GM12878 (cell line): ENCODE data around the gene GNPDA2. TPM values are rescaled to one million over a fixed set of nuclear protein-coding genes. Genes with fewer than 3 reads are reported as not detected.

Experiments
- ASH2L ChIP-seq: fragments of 300-600, 200-600 bp; sonication (generic); IDR thresholded peaks from 2 replicates; pipeline ENCODE4 v1.6.1; 2017; ENCODE audit warnings: low read depth, mild to moderate bottlenecking, borderline replicate concordance
- BACH1 ChIP-seq: fragments of 450-650 bp; IDR thresholded peaks from 2 replicates; pipeline ENCODE4 v1.6.1; 2017; ENCODE audit warnings: mild to moderate bottlenecking, borderline replicate concordance
- CBX3 ChIP-seq: fragments of 200-600 bp; sonication (generic); IDR thresholded peaks from 2 replicates; pipeline ENCODE4 v1.6.1; 2016; ENCODE audit warnings: low read depth, borderline replicate concordance
- CEBPB ChIP-seq, 2 experiments: fragments of 150-350 bp in 1 of 2; IDR thresholded peaks; 2 replicates each; pipeline ENCODE4 v1.6.1; 2012 to 2014; ENCODE audit warnings: low read depth in 2 of 2, low read length in 2 of 2, borderline replicate concordance in 1 of 2, inconsistent platforms in 1 of 2
- GATAD2B ChIP-seq: fragments of 450-650 bp; conservative IDR thresholded peaks from 2 replicates; pipeline ENCODE4 v1.6.1; 2017; ENCODE audit warnings: low read depth, mild to moderate bottlenecking, moderate library complexity
- JUNB ChIP-seq: IDR thresholded peaks from 2 replicates; pipeline ENCODE4 v1.6.1; 2016; ENCODE audit warnings: antibody characterized with exemption, mild to moderate bottlenecking
- LARP7 ChIP-seq: fragments of 450-650 bp; IDR thresholded peaks from 2 replicates; pipeline ENCODE4 v1.6.1; 2017; ENCODE audit warnings: mild to moderate bottlenecking
- MXI1 ChIP-seq: fragments of 150-350 bp; IDR thresholded peaks from 2 replicates; pipeline ENCODE4 v1.6.1; 2011; ENCODE audit warnings: low read depth, mild to moderate bottlenecking, inconsistent platforms, low read length, improper control_type of control experiment
- MYB ChIP-seq: fragments of 150-350 bp; IDR thresholded peaks from 2 replicates; pipeline ENCODE4 v1.6.1; 2014; ENCODE audit warnings: mild to moderate bottlenecking, low read depth, low read length, borderline replicate concordance
- POU2F2 ChIP-seq: IDR thresholded peaks from 3 replicates; pipeline ENCODE4 v1.6.1; 2011; ENCODE audit warnings: low read depth, mild to moderate bottlenecking, low read length, borderline replicate concordance
- SMAD5 ChIP-seq: IDR thresholded peaks from 2 replicates; pipeline ENCODE4 v1.6.1; 2016; ENCODE audit warnings: antibody characterized with exemption, low read depth
- SREBF1 ChIP-seq: IDR thresholded peaks from 2 replicates; pipeline ENCODE4 v1.6.1; 2012; ENCODE audit warnings: mild to moderate bottlenecking, low read length
- ZBED1 ChIP-seq: IDR thresholded peaks from 2 replicates; pipeline ENCODE4 v1.6.1; 2016; ENCODE audit warnings: borderline replicate concordance
- ZNF622 ChIP-seq: fragments of 450-650 bp; IDR thresholded peaks from 2 replicates; pipeline ENCODE4 v1.6.1; 2017; ENCODE audit warnings: mild to moderate bottlenecking, inconsistent platforms
- ZSCAN29 ChIP-seq: fragments of 450-650 bp; IDR thresholded peaks from 2 replicates; pipeline ENCODE4 v1.6.1; 2017; ENCODE audit warnings: mild to moderate bottlenecking, moderate library complexity
- polyA plus RNA-seq, 11 experiments: library from polyadenylated mRNA; depleted of rRNA in 4 of 11; unstranded in 6 of 11; stranded (reverse) in 5 of 11; fragments of >200 nt; fragmentation: Nextera tagmentation in 4 of 11; fragmentation: Illumina TruSeq in 1 of 11; extraction: Ambion mirVana in 4 of 11; extraction: Trizol in 1 of 11; gene quantifications; 1 replicate in 1 of 11; 2 replicates in 10 of 11; pipeline versions ENCODE4 v1.2.1 to v1.2.3, GENCODE V29; 2011 to 2016; ENCODE audit warnings: inconsistent platforms in 2 of 11, missing spikeins in 2 of 11, low read depth in 1 of 11
- total RNA-seq, 4 experiments: library from RNA; depleted of rRNA in 3 of 4; stranded (reverse); fragments of >200 nt in 3 of 4; fragmentation: Illumina TruSeq in 1 of 4; extraction: Trizol in 1 of 4; gene quantifications; 2 replicates each; pipeline versions ENCODE4 v1.2.1 to v1.2.3, GENCODE V29; 2013 to 2021
- TF ChIP-seq, protein P1 (sequence below): fragments of 450-650 bp; formaldehyde crosslinking; IDR thresholded peaks from 2 replicates; pipeline ENCODE4 v1.4.0; 2020; ENCODE audit warnings: mild to moderate bottlenecking, moderate library complexity
- TF ChIP-seq, protein P2 (sequence below): fragments of 450-650 bp; IDR thresholded peaks from 2 replicates; pipeline ENCODE4 v1.6.1; 2018; ENCODE audit warnings: borderline replicate concordance, mild to moderate bottlenecking; ENCODE audit not compliant: partially characterized antibody
- TF ChIP-seq, protein P3 (sequence below): fragments of 450-650 bp; IDR thresholded peaks from 2 replicates; pipeline ENCODE4 v1.6.1; 2017; ENCODE audit warnings: mild to moderate bottlenecking, moderate library complexity

Gene GNPDA2
- total and polyA plus RNA-seq, 10 of the 15 experiments (the other 5 are each of a cell fraction or from before 2014, with no cell fraction given): 16.7 to 45.8 (median 23.8) TPM

DNA sequence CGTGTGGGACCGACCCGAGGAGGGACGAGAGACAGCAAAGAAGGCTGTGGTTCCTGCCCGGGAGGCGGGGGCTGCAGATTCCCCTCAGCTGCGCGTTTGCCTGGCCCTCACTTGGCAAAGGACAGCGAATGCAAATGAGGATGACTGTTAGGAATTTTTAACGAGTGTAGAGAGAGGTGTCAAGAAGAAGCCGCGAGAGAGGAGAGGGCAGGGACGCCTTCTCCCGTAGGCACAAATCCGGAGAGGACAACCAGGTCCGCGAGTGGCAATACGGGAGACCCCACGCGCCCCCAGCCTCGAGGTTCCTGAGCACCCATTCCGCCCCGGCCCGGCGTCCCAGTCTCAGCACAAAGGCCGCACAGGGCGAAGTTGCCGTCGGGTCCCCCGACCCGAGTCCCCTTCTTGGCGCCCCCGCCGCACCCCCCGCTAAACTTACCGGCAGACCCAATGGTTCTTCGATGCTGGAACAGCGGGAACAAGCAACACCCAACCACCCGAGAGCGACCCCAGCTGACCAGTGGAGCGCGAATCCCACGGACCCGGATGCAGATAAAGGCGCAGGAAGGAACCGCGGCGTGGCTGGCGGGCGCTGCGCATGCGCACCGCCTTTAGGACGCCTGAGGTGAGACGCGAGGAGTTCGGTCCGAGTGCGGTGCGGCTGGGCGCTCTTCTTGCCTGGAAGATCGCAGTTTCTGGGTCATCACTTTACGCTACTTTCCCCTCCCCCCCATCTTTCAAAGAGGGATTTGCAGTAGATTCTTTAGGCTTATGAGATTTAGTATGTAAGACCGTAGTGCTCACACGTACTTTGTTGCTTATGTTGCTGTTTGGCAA is at the start of gene GNPDA2 (continued):
- TF ChIP-seq, protein P1, sequence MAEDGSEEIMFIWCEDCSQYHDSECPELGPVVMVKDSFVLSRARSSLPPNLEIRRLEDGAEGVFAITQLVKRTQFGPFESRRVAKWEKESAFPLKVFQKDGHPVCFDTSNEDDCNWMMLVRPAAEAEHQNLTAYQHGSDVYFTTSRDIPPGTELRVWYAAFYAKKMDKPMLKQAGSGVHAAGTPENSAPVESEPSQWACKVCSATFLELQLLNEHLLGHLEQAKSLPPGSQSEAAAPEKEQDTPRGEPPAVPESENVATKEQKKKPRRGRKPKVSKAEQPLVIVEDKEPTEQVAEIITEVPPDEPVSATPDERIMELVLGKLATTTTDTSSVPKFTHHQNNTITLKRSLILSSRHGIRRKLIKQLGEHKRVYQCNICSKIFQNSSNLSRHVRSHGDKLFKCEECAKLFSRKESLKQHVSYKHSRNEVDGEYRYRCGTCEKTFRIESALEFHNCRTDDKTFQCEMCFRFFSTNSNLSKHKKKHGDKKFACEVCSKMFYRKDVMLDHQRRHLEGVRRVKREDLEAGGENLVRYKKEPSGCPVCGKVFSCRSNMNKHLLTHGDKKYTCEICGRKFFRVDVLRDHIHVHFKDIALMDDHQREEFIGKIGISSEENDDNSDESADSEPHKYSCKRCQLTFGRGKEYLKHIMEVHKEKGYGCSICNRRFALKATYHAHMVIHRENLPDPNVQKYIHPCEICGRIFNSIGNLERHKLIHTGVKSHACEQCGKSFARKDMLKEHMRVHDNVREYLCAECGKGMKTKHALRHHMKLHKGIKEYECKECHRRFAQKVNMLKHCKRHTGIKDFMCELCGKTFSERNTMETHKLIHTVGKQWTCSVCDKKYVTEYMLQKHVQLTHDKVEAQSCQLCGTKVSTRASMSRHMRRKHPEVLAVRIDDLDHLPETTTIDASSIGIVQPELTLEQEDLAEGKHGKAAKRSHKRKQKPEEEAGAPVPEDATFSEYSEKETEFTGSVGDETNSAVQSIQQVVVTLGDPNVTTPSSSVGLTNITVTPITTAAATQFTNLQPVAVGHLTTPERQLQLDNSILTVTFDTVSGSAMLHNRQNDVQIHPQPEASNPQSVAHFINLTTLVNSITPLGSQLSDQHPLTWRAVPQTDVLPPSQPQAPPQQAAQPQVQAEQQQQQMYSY (CRISPR knock-in tag): no peak
- TF ChIP-seq JUNB: no peak
- TF ChIP-seq, protein P2, sequence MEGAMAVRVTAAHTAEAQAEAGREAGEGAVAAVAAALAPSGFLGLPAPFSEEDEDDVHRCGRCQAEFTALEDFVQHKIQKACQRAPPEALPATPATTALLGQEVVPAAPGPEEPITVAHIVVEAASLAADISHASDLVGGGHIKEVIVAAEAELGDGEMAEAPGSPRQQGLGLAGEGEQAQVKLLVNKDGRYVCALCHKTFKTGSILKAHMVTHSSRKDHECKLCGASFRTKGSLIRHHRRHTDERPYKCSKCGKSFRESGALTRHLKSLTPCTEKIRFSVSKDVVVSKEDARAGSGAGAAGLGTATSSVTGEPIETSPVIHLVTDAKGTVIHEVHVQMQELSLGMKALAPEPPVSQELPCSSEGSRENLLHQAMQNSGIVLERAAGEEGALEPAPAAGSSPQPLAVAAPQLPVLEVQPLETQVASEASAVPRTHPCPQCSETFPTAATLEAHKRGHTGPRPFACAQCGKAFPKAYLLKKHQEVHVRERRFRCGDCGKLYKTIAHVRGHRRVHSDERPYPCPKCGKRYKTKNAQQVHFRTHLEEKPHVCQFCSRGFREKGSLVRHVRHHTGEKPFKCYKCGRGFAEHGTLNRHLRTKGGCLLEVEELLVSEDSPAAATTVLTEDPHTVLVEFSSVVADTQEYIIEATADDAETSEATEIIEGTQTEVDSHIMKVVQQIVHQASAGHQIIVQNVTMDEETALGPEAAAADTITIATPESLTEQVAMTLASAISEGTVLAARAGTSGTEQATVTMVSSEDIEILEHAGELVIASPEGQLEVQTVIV: no peak
- TF ChIP-seq GATAD2B: no peak
- peak; percentile 61; the same call in 1 of the 3 replicates for TF ChIP-seq POU2F2
- no peak for TF ChIP-seq ZSCAN29
- no peak for TF ChIP-seq CEBPB (IDR thresholded peaks at IDR 0.05; ENCODE audit: borderline replicate concordance in 1 of 2, low read depth in 2 of 2, low read length in 2 of 2)
- TF ChIP-seq ASH2L: peak; percentile 38; the same call in 1 of the 2 replicates
- TF ChIP-seq ZNF622: no peak
- TF ChIP-seq LARP7: no peak; the same call in 1 of the 2 replicates
- TF ChIP-seq SMAD5: peak; percentile 64; the same call in 1 of the 2 replicates
- TF ChIP-seq, protein P3, sequence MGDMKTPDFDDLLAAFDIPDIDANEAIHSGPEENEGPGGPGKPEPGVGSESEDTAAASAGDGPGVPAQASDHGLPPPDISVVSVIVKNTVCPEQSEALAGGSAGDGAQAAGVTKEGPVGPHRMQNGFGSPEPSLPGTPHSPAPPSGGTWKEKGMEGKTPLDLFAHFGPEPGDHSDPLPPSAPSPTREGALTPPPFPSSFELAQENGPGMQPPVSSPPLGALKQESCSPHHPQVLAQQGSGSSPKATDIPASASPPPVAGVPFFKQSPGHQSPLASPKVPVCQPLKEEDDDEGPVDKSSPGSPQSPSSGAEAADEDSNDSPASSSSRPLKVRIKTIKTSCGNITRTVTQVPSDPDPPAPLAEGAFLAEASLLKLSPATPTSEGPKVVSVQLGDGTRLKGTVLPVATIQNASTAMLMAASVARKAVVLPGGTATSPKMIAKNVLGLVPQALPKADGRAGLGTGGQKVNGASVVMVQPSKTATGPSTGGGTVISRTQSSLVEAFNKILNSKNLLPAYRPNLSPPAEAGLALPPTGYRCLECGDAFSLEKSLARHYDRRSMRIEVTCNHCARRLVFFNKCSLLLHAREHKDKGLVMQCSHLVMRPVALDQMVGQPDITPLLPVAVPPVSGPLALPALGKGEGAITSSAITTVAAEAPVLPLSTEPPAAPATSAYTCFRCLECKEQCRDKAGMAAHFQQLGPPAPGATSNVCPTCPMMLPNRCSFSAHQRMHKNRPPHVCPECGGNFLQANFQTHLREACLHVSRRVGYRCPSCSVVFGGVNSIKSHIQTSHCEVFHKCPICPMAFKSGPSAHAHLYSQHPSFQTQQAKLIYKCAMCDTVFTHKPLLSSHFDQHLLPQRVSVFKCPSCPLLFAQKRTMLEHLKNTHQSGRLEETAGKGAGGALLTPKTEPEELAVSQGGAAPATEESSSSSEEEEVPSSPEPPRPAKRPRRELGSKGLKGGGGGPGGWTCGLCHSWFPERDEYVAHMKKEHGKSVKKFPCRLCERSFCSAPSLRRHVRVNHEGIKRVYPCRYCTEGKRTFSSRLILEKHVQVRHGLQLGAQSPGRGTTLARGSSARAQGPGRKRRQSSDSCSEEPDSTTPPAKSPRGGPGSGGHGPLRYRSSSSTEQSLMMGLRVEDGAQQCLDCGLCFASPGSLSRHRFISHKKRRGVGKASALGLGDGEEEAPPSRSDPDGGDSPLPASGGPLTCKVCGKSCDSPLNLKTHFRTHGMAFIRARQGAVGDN: peak; percentile 77
- no peak for TF ChIP-seq ZBED1
- no peak for TF ChIP-seq CBX3
- TF ChIP-seq MXI1: peak; percentile 46; the same call in 1 of the 2 replicates
- no peak for TF ChIP-seq BACH1
- TF ChIP-seq SREBF1: no peak
- TF ChIP-seq MYB: no peak
